ENCODE measurements around the gene KLC3.

The KLC3 gene

DNA sequence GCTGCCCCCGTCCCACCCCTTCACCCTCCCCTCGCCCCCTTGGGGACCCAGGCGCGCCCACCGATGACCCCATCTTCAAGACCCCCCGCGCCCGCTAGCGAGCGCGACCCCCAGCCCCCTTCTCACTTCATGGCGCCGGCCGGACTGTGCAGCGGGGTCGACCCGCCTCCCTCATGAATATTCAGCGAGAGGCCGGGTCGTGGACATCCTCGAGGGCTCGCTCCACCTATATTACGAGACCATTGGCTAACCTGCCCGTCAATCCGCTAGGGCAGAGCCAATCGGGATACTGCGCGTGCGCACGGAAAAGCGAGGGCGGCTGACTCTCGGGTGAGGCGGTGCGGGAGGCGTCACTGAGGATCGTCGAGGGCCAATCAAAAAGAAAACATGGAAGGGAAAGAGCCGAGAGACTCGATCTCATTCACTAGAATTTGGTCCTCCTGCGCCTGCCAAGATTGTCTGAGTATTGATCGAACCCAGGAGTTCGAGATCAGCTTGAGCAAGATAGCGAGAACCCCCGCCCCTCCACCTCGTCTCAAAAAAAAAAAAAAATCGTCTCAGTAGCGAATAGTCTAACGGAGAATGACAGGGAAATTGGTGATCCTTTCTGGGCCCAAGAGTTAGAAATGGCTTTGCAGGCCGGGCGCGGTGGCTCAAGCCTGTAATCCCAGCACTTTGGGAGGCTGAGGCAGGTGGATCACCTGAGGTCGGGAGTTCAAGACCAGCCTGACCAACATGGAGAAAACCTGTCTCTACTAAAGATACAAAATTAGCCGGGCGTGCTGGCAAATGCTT lies 30.1 kb downstream of the KLC3 start, which contains the start of gene ERCC2:
Gene ERCC2, minus strand, starts transcription at position 164 of the 795 bp plus-strand sequence. Its CDS starts 33 bp downstream, at position 131.
- peak; percentile 100 for DNase-seq (ENCODE audit: low read depth in 2 of 3, low spot score in 1 of 3)

DNA sequence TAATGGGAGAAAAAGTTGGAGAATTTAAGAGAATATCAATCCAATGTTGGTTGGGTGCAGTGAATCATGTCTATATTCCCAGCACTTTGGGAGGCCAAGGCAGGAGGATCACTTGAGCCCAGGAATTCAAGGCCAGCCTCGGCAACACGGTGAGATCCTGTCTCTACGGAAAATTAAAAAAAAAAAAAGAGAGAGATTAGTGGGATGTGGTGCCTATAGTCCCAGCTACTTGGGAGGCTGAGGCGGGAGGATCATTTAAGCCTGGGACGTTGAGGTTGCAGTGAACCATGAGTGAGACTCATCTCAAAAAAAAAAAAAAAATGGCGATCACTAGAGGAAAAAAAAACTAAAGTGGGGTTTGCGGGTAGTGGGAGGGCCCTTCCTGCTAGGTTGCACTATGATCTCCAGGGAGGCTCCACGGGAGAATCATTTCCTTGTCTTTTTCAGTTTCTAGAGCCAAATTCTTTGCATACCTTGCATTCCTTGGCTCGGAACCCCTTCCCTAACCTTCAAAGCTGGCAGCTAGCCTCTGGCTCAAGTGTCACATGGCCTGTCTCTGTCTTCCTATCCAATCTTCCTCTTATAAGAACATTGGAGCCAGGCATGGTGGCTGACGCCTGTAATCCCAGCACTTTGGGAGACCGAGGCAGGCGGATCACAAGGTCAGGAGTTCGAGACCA lies 35.6 kb downstream of the KLC3 start:
- DNase-seq (ENCODE audit: low read depth in 2 of 3, low spot score in 1 of 3): no peak

DNA sequence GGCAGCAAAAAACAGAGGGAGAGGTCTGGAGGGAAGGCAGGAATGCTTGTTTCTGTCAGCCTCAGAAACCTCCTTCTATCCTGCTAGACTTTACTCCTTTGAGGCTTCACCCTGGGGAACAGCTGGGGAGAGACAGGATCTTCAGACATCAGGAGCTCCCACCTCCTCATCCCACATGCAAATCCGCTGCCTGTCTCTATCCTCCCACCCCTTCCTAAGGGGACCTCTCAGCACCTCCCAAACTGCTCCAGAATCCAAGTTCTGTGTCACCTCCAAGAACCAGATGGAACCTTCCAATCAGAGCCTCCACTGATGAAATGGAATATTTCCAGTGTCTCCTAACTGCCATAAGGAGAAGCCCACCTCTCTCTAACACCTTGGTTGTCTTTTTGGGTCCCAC lies 39.6 kb downstream of the KLC3 start:
- DNase-seq (ENCODE audit: low read depth in 2 of 3, low spot score in 1 of 3): no peak

DNA sequence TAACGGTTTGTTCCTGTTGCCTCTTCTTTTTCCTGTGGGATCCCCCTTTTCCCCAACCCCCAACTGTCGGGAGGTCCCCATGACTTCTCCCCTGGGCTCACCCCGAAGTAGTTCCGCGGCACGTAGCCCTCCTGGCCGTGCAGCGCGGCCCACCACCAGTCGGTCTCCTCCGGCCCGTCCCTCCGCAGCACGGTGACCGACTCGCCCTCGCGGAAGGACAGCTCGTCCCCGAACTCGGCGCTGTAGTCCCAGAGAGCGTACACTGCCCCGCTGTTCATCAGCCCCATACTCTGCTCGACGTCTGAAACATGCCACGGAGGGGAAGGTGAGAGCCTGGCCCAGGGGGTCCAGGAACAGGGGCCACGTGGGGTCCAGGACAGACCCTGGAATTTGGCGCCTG lies 41.9 kb downstream of the KLC3 start:
- DNase-seq (ENCODE audit: low read depth in 2 of 3, low spot score in 1 of 3): no peak

DNA sequence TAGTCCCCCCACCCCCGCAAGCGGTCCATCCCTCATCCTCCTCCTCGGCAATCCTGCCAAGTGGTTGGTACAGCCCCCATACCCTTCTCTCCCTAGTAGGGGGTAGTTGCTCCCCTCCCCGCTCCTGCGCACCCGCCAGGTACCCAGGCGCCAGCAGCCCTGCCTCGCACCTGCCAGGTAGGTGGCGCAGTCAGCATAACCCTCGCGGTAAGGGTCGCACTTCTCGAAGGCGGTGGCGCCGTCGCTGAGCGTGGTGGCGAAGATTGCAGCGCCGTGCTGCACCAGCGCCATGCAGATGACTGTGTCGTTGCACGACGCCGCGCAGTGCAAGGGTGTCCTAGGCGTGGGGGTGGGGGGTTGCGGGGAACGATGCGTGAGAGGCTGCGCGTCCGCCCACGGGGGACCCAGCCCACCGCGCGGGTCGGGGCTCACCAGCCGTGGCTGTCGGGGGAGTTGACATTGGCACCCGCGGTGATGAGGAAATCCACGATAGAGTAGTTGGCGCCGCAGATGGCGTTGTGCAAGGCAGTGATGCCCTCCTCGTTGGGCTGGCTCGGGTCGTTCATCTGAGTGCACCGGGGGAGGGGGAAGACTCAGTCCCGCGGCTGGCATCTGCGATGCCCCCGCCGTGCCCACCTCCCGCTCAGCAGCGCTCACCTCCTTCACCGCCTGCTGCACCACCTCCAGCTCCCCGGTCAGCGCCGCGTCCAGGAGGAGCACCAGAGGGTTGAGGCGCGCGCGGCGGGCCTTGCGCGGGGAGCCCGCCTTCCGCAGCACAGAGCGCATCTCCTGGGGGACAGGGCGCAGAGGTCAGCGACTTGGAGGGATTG lies 45.1 kb downstream of the KLC3 start:
- no peak for DNase-seq (ENCODE audit: low read depth in 2 of 3, low spot score in 1 of 3)

DNA sequence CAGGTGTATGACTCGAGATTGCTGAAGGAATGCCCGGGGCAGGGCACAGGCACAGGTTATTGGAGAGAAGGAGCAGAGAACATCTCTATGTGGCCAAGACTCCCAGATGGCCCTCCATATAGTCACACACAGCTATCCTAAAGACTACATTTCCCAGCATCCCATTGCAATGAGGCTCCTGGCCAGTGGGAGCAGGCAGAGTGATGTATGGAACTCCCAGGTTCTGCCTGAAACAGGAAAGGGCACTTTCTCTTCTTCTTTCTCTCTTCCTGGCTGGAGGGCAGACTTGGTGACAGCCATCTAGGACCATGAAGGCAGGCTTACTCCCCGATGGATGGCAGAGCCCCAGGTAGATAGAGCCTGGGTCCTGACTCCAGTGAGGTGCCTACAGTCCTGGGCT lies 50.8 kb downstream of the KLC3 start:
- no peak for DNase-seq (ENCODE audit: low read depth in 2 of 3, low spot score in 1 of 3)

DNA sequence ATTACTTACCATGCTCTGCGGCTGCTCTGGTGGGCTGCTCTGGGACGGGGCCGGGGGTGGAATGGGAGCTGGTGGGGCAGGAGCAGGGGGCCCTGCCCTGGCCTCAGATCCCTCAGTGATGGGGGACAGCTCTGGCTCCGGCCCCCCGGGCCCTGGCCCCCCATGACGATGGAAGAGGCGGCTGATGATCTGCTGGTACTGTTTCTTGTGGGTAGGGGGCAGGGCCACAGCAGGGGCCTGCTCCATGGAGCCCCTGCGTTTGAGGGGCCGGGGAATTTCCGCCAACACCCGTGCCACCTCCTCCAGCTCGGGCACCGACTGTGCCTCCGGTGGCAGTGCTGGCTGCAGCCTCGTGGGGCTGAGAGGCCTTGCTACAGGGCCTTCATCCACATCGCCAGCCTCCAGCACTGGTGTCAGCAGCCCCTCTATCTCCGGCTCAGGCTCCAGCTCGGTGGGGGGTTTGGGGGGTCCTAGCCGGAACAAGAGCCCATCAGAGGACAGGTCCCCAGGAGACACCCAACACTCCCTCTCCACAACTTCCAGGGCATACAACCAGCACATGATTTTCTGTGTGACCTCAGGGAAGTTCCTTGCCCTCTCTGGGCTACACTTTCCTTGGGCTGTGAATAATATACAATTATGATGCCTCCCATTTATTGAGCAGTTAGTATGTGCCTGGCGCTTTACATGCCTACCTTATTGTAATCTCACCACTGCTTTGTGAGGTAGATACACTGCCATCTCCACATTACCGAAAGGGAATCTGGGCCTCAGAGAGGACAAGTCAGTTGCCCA lies 51.5 kb downstream of the KLC3 start:
- DNase-seq (ENCODE audit: low read depth in 2 of 3, low spot score in 1 of 3): no peak

DNA sequence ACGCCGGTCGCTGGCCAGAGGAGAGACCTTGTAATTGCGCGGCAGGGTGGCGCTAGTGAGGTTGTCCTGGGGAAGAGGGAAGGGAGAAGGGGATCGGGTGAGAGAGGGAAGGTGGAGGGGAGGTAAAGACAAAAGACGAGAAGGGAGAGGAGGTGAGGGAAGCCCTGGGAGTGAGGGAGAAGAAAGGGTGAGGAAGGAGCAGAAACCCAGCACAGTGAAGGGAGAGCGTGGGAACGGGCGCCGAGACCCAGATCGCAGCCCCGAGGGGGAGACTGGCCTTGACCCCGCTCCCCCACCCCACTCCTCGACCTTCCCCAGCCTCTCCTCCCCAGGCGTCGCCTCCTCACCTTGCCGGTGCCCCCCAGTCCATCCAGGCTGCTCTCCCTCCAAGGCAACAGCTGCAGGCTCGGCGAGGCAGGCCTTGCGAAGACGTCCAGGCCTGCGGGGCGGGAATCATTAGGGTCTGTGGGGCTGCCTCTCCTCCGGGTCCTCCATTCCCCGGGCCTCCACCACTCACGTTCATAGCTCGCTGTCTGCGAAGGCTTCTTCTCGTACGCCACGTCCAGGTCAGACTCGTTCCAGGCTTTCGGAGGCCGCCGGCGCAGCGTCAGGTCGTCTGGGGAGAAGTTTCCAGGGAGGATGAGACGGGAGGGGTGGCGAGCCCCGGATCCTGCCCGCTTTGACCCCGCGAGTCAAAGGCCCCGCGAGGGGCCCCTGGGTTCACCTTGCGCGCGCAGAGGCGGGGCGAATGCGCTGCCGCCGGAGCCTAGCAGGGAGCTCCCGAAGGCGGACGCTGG lies 55.5 kb downstream of the KLC3 start:
- DNase-seq (ENCODE audit: low read depth in 2 of 3, low spot score in 1 of 3): no peak

DNA sequence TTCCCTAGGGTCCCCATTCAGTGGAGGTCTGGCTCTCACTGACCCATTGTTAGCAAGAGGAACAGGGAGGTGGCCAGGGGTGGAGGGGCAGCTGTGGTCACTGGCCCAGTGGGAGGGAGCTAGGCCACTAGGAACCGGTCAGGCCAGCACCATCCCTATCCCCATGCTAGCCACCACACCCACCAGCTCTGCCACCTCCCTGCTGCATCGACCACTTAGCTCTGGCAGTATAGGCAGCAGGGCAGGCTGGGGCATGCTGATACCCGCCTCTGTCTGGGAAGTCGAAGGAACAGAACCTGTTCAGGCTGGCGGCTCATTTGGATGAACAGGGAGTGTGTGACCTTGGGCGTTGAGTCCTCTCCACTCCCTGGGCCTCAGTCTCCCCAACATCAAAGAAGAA lies 59.6 kb downstream of the KLC3 start:
- no peak for DNase-seq (ENCODE audit: low read depth in 2 of 3, low spot score in 1 of 3)
